GM19467 (cell line): ENCODE results near the gene GALNT12.

Source experiments
- ATAC-seq: cut with Tn5 transposase; IDR thresholded peaks from one replicate; pipeline ENCODE4 v1.9.1; 2021; ENCODE audit warnings: mild to moderate bottlenecking, moderate library complexity; ENCODE audit not compliant: unreplicated experiment

Gene GALNT12

GRCh38 chr9:98830554-98830953 lies 23.1 kb downstream of the GALNT12 start:
- no peak for ATAC-seq

- no peak for ATAC-seq
Measured at GRCh38 chr9:98831696-98832095, 24.2 kb downstream of the GALNT12 start.

- no peak for ATAC-seq
Measured at GRCh38 chr9:98832768-98833089, 25.3 kb downstream of the GALNT12 start.

GRCh38 chr9:98833090-98833956 lies 25.9 kb downstream of the GALNT12 start:
- no peak for ATAC-seq

GRCh38 chr9:98834386-98834785 lies 26.9 kb downstream of the GALNT12 start:
- ATAC-seq = no peak

- no peak for ATAC-seq
Measured at GRCh38 chr9:98836206-98836605, 28.7 kb downstream of the GALNT12 start.

- ATAC-seq = no peak
Measured at GRCh38 chr9:98837516-98837915, 30.0 kb downstream of the GALNT12 start.

GRCh38 chr9:98838155-98838867 lies 30.8 kb downstream of the GALNT12 start:
- no peak for ATAC-seq

- no peak for ATAC-seq
Measured at GRCh38 chr9:98838868-98839565, 31.5 kb downstream of the GALNT12 start.

GRCh38 chr9:98839724-98840123 lies 32.3 kb downstream of the GALNT12 start:
- no peak for ATAC-seq

GRCh38 chr9:98842510-98842909 lies 35.0 kb downstream of the GALNT12 start:
- no peak for ATAC-seq

- no peak for ATAC-seq
Measured at GRCh38 chr9:98846081-98846480, 38.6 kb downstream of the GALNT12 start.

- no peak for ATAC-seq
Measured at GRCh38 chr9:98846879-98847278, 39.4 kb downstream of the GALNT12 start.

GRCh38 chr9:98848450-98849149 lies 41.1 kb downstream of the GALNT12 start:
- ATAC-seq = peak; percentile 93

GRCh38 chr9:98849563-98849962 lies 42.1 kb downstream of the GALNT12 start:
- no peak for ATAC-seq

- ATAC-seq = no peak
Measured at GRCh38 chr9:98850851-98851729, 43.6 kb downstream of the GALNT12 start.

GRCh38 chr9:98851730-98852459 lies 44.4 kb downstream of the GALNT12 start:
- no peak for ATAC-seq

GRCh38 chr9:98852460-98852734 lies 44.9 kb downstream of the GALNT12 start:
- ATAC-seq = no peak

GRCh38 chr9:98852961-98853360 lies 45.5 kb downstream of the GALNT12 start:
- no peak for ATAC-seq

GRCh38 chr9:98854266-98854665 lies 46.8 kb downstream of the GALNT12 start:
- ATAC-seq = no peak
